Stimulated activated CD4-positive, alpha-beta T cell treated with anti-CD3 and anti-CD28 coated beads, Interleukin-15, amount 100 ng/mL, for 48 hours (primary cell): ENCODE data around the gene ITGA7.

Source experiments
- DNase-seq, 2 donors: peaks; one replicate each; pipeline ENCODE4 v3.0.0-alpha.2; 2020; ENCODE audit warnings: low read depth in 2 of 2

ITGA7 gene

DNA sequence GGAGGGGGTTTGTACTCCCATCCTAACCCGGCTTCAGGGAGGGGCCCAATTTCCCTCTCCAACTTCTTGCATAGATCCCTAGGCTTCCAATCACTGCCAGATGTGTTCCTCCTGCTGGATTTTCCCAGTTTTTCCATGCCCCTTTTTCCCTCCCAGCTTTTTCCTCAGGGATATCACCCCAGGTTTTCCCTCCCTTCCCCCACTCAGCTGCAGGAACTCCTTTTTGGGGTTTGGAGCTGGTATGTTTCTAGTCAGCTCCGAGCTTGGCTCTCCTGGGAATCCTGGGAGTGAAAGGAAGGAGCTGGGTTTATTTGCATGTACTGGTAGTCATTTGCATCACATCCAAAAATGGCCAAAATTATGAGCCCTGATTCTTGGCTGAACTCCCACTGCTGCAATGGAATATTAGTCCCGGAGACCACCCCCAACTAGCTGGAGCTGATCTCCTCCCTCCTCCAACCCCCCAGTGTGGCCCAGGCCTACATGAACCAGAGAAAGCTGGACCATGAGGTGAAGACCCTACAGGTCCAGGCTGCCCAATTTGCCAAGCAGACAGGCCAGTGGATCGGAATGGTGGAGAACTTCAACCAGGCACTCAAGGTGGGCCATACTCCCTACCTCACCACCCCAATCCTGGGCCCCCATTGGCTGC is 11.0 kb upstream of the ITGA7 start:
- DNase-seq: no peak

DNA sequence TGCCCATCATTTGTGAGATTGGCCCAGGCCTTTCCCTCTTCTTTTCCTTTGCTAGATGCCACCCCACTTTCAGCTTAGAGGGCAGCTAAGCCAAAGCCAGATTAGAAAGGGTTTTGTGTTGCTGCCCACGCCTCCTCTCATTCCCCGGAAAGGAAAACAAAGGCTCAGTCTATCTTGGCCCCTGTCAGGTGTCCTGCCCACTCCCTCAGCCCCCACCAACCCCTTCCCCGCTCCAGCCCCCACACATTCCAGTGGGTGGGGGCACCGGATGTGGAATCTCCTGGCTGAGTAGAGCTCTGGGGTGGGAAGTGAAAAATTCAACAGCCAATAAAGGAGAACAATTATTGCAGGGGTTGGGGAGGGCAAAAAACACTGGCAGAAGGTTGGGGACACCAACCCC is 10.3 kb upstream of the ITGA7 start:
- no peak for DNase-seq

DNA sequence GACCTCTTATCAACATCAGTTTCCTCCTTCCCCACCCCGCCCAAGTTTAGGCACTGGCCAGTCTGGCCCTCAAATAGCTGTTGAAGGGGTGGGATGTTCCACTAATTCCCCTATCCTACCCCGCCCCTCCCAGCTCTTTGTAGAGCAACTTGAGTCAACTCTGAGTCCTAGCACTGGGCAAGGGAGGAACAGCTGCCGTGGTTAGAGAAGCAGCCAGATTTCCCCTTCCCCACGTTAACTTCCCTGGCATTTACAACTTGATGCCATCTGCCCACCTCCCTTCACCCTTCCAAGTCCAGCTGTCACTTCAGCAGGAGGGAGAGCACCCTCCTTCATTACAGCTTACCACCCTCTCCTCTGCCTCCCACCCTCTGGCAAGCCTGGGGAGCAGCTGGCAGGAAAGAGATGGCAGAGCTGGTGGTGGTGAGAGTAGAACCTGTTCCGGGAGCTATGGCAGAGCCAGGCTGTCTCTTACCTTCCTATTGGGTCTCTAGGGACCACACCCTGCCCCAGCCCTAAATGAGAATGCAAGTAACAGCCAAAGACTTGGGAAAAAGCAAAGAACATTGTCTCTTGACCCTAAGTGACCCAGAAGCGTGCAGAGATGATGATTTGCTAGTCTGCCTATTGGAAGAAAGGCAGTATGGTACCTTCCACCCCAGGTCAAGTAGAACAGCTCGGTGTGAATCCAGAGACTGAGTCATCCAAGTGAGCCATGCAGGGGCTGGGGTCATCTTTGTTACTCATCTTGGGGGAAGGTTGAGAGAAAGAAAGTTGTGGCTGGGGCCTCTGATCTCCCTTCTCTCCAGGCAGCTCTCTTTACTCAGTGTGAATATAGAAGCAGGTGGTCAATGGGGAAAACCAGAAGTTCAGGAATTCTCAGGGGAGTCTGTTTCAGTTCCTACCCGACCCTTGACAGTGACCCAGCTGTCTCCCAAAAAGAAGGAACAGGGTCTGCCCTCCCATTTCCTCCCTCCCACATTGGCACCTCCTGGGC is 9.6 kb upstream of the ITGA7 start:
- no peak for DNase-seq

DNA sequence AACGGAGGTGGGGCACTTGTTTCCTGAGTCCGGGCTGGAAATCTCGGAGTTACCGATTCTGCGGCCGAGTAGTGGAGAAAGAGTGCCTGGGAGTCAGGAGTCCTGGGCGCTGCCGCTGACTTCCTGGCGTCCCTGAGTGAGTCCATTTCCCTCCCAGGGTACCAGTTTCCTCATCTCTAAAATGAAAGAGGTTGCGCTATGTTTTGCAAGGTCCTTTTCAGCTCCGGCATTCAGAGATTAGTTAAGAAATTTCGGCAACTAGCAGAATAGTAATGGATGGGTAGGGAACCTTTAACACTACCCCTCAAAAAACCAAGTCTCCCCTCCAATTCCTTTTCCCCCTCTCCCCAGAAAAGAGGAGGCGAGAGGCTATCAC is 8.9 kb upstream of the ITGA7 start:
- DNase-seq: no peak

DNA sequence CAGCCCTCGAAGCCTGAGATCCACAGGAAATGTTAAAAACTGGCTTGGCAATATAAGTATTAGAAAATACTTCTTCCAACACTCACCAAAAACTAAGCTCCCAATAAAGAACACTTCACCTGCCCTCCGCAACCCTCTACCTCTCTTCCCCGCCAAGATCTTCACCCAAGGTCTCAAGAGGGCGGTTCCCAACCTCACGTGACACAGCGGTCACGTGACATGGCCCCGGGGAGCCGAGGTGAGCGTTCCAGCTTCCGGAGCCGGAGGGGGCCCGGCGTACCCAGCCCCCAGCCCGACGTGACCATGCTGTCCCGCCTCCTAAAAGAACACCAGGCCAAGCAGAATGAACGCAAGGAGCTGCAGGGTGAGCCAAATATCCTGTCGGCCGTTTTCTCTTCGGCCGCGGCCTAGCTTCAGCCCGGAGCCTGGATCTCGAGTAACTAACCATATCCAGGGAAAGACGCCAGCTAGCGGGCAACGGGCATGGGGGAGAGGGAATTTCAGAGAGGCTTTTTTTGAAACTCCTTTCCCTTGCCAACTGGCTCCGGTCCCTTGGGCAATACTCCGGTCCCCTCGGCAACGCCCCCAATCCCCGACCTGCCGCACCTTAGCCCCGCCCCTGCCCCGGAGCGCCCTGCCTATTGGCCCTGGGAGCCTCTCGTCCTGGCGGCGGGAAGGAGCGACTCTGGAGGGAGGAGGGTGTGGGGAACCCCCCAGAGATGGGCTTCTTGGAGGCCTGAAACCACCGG is 8.3 kb upstream of the ITGA7 start, which contains the start of gene BLOC1S1:
Gene BLOC1S1 (plus strand): TSS at position 214 of the 749 bp plus-strand sequence. CDS start 6 bp downstream, at position 220.
- peak; percentile 88 to 95 for DNase-seq

DNA sequence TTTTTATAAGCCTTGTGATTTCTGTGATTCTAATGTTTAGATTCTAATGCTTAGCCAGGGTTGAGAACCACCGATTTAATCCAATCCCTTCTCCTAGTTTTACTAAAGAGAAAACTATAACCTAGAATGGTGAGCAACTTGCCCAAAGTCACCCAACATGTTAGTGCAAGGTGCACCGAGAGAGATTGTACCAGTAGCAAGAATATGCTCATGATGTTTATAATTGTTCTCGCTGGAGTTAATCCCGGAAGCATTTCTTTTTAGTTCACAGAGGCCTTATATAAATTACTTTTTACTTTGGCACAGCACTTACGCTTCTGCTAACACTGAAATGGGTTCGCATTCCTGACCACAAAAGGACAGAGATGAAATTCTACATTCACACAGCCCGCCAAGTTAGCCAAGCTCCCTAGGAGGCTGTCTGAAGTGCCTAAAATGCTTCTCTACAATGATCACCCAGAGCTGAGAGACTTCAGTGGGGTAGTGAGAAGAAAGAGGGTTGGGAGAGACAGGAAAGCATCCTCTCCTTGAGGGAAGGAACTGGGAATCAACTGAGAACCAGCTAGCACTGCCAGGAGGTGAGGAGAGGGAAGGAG is 7.6 kb upstream of the ITGA7 start:
- no peak for DNase-seq

DNA sequence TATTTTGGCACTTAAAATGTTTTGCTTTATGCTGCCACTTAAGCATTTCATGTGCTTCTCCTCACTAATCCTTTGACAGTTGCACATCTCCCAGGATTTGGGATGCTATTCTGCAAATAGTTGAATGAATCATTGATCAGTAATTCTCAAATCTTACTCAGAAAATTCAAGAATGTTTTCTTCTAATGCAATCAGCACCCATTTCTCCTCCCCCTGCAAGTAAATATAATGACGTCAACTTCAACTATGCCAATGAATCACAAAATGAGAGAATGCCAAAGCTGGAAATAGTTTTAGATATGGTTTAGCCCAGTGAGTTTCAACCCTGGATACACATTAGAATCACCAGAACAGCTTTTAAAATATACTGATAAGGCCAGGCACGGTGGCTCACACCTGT is 6.0 kb upstream of the ITGA7 start:
- no peak for DNase-seq

DNA sequence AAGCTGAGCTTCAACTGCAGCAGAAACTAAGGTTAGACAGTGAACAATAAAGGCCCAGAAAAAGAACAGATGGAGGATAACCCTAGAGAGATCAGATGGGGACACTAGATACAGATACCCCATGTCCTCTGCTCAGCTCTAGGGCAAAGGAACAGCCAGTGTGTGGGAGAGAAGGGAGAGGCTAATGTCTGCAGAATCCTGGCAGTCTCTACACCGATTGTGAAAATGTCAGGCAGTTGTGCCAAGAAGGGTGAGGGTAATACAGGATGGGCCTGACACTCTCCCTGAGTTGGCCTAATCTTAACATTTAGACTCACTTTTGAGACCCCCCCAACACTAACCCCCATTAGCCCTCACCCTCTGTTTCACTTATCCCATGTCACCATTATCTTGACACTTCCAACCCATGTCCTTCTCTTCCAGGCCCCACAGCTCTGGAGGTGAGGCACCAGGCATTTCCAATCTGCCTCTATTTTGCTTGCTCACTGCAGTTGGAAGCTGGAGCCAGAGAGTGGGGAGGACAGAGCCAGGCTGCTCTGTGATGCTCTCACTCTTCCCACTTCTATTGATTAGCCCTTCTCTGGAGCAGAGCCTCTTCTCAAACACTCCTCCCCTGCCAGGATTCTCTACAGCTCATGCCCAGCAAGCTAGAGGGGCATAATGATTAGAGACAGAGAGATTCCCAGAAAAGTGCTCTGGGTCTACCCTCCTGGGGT is 5.2 kb upstream of the ITGA7 start:
- no peak for DNase-seq

DNA sequence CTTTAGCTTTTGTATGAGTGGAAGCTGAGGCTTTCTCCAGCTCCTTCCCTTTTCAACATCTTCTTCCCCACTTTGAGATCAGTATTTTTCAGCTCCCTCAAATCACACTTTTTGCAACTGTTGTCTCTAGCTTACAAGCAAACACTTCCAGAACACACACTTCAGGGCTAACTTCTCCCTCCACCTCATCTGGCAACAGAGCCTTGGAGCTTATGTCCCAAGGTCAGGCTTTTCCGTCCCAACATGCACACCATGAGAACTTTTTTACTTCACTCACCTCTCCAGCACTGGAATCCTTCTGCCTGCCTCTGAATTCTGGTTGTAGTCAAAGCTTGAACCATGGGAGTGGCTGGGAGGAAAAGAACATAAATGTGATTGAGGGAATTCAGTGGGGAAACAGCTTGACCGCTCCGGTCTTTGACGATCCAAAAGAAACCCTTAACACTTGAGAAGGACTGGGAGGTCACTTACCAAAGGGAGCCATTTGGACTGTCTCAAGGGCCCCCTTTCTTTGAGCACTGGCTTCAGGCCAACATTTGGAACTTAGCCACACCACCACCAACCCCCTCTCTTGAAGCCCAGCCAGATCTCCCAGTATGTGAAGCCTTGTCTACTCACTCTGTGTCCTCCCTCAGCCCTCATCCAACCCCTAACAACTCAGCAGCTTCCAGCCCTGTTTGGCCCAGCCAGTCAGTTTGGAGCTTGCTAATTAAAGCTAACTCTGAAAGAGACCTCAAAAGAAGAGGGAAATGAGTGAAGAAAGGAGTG is 4.3 kb upstream of the ITGA7 start:
- DNase-seq: no peak

DNA sequence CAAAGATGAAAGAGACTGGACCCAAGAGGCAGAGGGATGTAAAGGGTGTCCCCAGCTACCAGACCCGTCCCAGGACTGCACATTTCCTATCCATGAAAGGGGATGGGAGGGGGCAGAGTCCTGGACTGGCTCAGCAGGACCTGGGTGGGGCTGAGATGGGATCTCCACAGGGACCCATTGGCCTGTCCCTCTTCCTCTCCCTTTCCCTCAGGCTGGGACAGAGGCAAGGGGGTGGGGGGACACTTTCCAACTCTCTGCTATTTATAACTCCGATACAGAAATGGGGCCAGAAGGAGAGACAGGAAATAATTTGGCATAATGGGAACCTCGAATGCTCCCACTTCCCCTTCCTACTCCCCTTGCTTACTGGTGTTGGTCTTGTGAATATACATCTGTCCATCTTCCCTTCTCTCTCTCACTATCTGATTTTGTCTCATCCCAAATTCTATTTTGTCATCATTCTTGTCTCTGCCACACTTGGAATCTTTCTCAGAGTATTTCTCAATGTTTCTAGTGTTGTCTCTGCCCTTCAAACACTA is 1.1 kb upstream of the ITGA7 start:
- DNase-seq: no peak

DNA sequence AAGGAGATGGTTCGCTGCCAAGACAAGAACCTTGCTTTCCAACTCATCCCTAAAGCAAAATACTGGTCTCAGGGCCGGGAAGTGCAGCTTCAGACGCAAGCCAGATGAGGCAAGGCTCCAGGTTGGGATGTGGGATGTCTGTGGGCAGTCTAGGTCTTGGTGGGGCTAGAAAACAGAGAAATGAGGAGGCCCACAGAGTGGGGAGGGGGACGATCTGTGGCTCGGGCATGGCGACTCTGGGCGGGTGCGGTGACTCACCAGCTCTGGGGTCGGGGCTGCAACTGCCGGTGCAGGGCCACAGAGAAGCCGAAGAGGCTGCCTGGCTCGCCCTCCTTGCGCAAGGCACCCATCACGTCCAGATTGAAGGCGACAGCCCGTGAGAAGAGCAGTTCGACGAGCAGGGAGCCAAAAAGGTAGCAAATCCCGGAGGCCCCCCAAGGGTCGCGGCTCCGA is 459 bp downstream of the ITGA7 start:
- DNase-seq: no peak

DNA sequence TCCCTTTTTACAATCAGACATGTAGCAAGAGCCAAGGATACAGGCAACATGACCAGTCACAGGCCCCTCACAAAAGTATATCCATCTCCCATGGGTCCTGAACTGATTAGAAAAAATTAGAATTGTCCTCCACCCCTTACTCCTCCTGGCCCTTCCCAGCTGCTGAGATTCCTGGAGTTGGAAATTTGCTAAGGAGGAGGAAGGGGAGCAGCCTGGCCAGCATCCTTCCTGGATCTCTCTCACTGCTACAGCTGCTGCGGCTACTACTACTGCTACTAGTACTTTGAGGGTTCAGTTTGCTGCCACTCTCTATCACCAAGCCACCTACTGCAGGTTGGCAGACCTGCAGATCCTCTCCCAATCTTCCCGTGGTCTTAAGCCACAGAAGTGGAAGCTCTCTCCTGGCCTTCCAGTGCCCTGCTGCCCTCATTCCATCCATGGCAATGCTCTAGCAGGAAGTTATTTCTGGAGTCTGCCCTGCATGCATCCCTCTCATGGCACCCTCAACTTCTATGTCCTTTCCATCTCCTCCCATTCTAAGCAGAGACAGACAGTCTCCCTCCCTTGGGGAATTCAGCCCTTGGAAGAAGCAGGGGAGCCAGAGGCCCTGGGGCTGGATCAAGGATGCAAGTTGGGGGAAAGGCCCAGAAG is 1.0 kb downstream of the ITGA7 start:
- no peak for DNase-seq

DNA sequence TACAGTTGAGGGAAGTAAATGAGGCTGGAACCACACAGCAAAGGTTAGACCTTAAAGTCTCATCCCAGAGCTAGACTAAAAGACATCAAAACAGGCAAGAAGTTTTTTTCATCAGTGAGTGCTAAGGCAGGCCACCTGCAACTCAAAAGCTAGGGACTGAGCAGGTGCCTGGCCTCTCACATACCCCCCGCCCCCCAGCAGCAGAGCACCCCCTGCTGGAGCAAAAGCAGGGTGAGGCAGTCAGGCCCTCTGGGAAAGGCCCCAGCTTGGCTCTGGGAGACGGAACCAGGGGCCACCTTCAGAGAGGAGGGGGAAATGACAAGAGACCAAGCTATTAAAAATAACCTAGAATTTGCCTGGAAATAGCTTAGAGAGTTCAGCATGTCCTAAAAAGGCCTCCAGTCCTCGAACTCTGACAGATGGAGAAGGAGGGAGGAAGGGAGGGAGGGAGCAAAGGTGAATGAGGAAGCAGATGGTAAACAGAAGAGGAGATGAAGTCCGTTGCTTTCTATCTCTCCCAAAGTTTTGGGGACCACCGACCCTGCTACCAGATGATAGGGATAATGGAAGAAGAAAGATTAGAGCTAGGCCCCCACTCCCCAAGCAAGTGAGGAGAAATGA is 1.8 kb downstream of the ITGA7 start:
- DNase-seq: no peak

DNA sequence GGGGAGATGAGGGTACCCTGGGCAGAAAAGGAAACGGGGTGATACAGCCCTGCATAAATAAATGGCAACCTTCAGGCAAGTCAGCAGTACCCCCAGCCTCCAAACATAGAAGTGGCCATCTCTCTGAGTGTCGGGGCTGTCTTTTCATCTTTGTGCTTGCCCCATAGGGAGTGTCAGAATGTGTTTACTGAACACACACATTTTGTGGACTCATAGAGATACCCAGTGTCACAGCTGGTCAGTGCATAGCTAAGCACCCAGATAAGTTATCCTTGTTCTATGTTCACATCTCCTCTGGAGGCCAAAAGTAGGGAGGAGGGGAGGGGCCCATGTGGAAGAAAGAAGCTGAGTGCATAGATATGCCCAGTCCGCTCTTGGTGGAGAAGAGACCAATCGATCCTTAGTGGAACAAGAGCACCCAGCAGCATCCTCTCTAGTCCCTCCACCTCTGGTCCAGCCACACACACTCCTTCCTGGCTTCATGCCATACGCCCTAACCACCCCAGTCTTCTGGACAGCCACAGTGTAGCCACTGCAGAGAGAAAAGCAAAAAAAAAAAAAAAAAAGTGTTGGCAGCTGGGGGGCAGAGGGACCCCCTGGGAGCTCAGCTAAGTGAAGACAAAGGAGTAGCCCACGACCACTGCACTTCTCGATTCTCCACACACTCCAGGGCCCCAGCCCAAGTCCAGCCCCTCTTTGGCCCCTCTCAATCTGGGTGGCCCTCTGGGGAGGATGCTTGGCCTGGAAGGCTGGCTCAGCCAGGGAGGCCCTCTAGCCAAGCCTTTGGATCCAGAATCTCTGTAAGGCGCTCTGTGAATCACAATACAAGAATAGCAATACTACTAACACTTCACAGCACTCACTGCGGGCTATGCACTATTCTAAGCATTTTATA is 2.6 kb downstream of the ITGA7 start:
- no peak for DNase-seq

DNA sequence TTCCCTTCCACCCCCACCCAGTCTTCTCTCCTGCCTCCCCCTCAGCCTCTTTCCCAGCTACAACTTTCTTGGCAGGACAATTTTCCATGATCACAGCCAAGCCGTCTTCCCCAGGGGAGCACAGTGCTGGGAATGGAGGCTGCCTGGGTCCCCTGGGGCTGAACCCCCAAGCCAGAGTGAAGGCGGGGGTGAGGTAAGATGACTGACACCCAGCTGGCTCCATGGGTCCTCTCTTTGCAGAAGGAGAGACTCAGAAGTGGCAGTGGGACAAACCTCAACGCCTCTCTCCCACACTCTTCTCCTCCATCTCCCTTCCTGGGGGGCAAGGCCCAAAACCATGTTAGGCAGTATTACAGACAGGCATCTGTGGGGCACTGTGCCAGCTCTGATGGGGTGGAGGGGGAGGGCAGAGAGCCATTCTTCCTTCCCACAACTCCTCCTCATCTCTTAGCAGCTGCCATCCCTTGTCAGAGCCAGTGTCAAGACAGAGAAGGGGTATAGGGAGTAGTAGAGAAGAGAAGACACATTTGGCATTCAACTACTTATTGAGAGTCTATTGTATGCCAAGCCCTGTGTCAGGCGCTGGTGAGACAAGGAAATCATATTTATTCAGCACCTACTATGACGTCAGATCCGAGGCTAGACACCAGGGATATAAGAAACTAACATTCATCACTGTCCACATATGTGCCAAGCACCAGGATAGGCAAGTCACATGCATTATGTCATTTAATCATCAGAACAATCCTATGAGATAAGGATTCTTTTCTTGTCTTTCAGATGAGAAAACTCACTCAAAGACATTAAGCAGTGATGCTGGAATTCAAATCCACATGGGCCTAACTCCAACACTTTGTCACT is 3.6 kb downstream of the ITGA7 start:
- no peak for DNase-seq

DNA sequence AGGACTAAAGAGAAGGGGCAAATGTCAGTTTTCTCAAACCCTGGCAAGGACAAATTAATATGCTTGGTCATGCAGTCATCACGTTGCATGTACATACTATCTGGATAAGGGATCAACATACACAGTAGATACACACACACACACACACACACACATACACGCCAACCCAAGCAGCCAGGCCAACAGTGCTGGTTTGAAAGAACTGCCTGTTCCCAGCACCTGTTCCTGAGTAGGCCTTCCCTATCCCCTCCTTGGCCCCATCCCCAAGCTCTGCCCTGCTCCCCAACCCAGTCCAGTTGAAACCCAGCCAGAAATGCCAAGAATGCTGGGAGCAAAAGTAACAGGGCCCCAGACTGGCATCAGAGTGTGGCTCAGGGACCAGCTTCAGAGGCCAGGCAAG is 4.4 kb downstream of the ITGA7 start:
- no peak for DNase-seq

DNA sequence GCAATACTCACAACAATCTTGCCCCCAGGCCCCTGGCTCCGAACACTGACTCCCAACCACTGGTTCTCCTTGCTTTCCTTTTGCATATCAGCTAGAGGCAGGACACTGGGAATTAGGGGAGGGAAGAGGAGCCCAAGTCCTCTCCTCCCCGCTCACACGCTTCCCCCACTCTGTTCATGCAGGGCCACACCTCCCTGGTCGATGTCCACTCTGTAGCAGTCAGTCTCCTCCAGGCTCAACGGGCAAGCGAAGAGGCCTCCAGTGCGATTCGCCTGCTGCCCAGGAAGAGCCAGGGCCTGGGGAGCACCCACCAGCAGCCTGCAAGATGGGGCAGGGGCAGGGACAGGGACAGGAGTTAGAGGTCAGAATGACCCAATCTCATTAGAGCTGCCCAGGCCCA is 4.8 kb downstream of the ITGA7 start:
- no peak for DNase-seq
